Activated T-helper 9 cell treated with anti-CD3 and anti-CD28 coated beads, Interleukin-2, amount 50 U/mL, for 16 hours (primary cell): Measurements from ENCODE around the gene NTNG1.

Experiments used
- DNase-seq: peaks from one replicate; pipeline ENCODE4 v3.0.0-alpha.2; 2020; ENCODE audit warnings: low read depth

Gene NTNG1

GRCh38 chr1:107512836-107513235 is 372.0 kb downstream of the NTNG1 start:
- DNase-seq: no peak

GRCh38 chr1:107514841-107515240 is 374.0 kb downstream of the NTNG1 start:
- no peak for DNase-seq

DNA sequence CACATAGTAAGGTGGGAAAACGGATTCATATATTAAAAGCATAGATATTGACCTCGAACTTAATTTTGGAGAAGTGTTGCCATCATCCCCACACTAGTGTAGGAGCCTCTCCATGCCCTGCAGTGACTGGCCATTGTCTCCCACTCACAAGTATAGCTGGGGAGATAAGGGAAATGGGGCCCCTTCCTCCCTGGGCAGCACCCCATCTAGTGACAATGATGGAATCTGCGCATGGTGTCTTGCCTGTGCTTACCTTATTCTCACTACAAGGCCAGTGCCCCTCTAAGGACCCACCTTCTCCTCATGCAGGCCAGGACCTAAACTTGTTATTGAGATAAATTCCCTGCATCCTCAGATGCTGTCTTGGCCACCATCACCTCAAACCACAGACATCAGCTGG is 374.9 kb downstream of the NTNG1 start:
- DNase-seq: no peak

DNA sequence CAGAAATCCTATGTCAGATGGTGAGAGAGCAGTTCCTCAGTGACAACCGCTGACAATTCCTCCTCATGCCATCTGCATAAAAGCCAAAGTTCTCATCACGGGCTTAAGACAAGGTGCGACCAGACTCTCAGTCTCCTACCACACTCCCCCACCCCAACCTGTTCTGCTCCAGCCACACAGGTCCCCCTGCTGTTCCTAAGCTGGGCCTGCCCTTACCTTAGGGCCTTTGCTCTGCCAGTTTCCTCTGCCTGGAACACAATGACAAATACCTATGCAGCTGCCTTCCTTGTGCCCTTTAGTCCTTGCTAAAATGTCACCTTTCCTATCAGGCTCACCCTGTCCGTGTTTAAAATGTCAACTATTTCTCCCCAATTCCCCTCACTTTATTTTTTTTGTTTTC is 382.2 kb downstream of the NTNG1 start:
- DNase-seq: no peak

DNA sequence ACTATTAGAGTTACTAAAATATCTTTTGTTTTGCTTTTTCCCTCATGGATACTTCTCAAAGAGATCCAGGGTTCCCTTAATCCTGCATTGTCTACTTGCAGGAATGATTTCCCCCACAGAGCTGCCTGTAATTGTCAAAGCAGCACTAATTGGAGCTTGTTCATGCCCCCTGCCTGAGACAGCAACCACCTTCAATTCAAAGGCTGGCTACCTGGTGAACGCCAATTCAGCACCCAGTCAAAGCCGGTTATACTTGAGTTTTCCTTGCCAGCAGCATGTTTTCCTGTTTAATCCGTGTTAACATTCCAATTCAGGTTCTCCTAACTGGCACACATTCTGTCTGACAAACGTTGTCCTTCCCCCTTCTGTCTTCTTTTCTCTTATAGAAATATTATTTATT is 382.9 kb downstream of the NTNG1 start:
- no peak for DNase-seq

GRCh38 chr1:107524301-107524700 is 383.5 kb downstream of the NTNG1 start:
- DNase-seq: no peak

- DNase-seq: no peak
These were observed 384.3 kb downstream of the NTNG1 start for GRCh38 chr1:107525145-107525544.

DNA sequence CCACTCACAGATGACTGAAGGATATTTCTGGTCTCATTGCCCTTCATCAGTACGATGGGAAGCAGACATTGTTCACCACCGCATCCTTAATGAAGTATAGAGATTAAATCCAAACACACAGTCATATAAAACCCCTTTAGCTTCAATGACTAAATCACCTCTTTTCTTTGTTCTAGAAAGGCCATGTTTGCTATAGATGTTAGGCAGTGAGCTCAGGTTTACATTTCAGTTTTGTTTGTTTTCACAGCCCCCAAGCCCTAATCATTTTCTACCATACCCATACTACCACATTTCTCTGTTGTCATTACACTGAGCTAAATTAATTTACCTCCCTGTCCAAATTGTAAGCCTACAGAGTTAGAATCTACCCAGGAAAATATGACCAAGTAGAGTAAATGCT is 385.1 kb downstream of the NTNG1 start:
- no peak for DNase-seq

- no peak for DNase-seq
These were observed 385.8 kb downstream of the NTNG1 start for GRCh38 chr1:107526524-107527198.

DNA sequence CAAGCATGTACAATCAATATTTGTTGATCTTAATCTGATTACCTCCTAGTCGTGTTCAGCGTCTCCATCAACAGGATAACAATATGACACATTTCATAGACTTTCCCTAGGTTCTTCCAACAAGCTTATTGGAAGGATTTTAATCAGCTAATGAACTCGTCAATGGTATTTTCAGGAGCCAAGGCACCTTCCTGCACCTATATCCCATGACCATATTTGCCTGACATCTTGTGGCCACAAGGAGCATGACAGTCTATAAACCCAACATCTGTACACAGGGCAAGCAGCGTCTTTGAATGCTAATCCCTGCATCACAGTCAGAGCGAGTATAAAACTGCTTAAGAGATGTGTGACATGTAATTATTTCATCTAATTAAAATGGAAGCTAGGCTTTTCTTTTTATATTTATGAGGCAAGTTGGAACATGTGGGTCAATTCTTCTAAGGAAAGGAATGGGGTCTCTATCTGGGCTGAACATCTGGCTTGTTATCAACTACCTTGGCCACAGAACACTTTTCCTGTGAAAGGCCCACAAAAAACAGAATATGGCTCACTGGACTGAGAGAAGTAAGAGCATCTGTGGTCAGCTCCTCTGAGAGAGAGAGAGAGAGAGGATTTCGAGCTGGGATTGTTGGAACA is 388.8 kb downstream of the NTNG1 start:
- no peak for DNase-seq

- no peak for DNase-seq
These were observed 389.7 kb downstream of the NTNG1 start for GRCh38 chr1:107530543-107530942.

DNA sequence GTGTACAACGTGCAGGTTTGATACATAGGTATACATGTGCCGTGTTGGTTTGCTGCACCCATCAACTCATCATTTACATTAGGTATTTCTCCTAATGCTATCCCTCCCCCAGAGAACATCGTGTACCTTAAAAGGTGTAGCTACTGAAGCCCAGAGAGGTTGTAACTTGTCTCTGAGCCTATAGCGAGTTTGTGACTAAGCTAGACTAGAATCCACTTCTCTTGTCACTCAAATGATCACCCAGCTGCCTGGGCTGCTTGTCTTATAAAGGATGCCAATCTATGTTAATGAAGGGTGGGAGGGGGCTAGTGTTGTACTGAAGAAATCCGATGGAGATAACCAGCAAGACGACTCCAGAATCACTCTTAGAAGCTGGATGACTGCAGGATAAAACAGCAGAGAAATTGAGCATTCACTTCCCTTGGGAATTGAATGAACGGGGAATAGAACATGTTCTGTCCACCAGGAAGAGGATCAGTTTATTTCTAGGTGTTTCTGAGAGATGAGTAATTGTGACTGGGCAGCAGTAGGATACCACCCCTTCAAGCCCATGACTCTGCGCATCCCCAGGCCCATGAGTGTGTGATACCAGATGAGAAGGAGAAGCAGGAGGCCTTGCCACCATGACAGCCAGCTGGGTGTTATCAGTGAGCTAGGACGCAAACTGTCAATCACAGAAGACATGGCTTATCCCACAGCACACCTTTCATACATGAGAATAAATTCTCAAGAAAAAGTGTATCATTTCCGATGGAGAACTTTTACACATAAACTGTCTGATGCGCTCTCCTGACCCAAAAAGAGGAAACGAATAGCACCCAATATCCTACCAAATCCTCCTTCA is 390.4 kb downstream of the NTNG1 start:
- no peak for DNase-seq

DNA sequence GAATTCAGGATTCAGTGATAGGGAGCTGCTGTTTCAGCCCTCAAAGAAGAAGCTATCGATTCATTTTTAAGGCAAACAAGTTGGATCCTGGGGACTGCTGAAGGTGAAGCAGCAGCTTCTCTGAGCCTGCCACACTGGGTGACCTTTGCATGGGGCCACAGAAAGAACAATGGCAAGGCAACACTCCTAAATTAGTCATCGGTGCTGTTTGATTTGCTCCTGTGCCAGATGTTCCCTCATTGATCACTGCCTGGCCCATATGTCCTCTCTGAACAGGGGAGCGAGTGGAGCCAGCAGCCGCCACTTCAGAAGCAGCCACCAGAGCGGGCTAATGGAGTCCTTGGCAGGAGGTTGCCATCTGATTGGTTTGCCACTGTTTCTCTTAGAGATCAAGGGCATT is 391.5 kb downstream of the NTNG1 start:
- DNase-seq: no peak
